Testis (tissue), 3 donors: ENCODE results near the gene SCFD2. TPM values are rescaled to one million over a fixed set of nuclear protein-coding genes. Genes with fewer than 3 reads are reported as not detected.
A peak's percentile ranks its signal among the peaks of the same experiment; 100 is the strongest.

Source experiments
- DNase-seq: peaks from one replicate; pipeline ENCODE4 v3.0.0-alpha.2; 2019
- H3K27ac ChIP-seq, 2 donors: fragments of 200-600 bp; sonication (generic); one replicate each; pipeline ENCODE4 v1.5.1; 2019
- H3K27me3 ChIP-seq: fragments of 200-600 bp; sonication (generic); one replicate; pipeline ENCODE4 v1.5.1; 2019
- H3K36me3 ChIP-seq: fragments of 200-600 bp; sonication (generic); one replicate; pipeline ENCODE4 v1.5.1; 2017; ENCODE audit warnings: low read depth; ENCODE audit errors: missing control alignments
- H3K4me1 ChIP-seq: fragments of 200-600 bp; sonication (generic); one replicate; pipeline ENCODE4 v1.5.1; 2019
- H3K4me3 ChIP-seq, 2 donors: fragments of 200-600 bp; sonication (generic); one replicate each; pipeline ENCODE4 v1.5.1; 2017 to 2019
- H3K9me3 ChIP-seq: fragments of 200-600 bp; sonication (generic); one replicate; pipeline ENCODE4 v1.5.1; 2017
- CTCF ChIP-seq, 3 experiments: fragments of 450-650 bp in 2 of 3; fragments of 200-600 bp in 1 of 3; sonication (generic) in 1 of 3; IDR thresholded peaks; one replicate each; pipeline ENCODE4 v1.5.1; 2016 to 2019; ENCODE audit warnings: antibody characterized with exemption in 3 of 3, mild to moderate bottlenecking in 2 of 3, moderate library complexity in 1 of 3
- POLR2A ChIP-seq: fragments of 450-650 bp; IDR thresholded peaks from one replicate; pipeline ENCODE4 v1.6.1; 2017; ENCODE audit warnings: antibody characterized with exemption, mild to moderate bottlenecking, moderate library complexity
- WGBS, 2 donors: methylation state at CpG; one replicate each; pipeline ENCODE4 v1.1.5; 2018; 5-methylcytosine and 5-hydroxymethylcytosine counted together
- intact Hi-C: fragments of 100-400 bp; cut with DNase I; formaldehyde crosslinking; loops from one replicate; pipeline ENCODE4 v1.15.1; 2023; ENCODE audit warnings: low total_unique reads
- polyA plus RNA-seq: library from polyadenylated mRNA; stranded (reverse); fragments of 350-450 nt; fragmentation: Illumina TruSeq; extraction: RNeasy Lipid Tissue Mini Kit (QIAGEN cat#74804); gene quantifications from one replicate; pipeline ENCODE4 v1.2.3, GENCODE V29; 2014; ENCODE audit warnings: low read depth, low replicate concordance; ENCODE audit not compliant: insufficient read depth
- total RNA-seq, 2 donors: library from RNA; depleted of rRNA; stranded (reverse); fragments of >200 nt; gene quantifications; one replicate each; pipeline ENCODE4 v1.2.3, GENCODE V29; 2016

The SCFD2 gene
- total and polyA plus RNA-seq, 3 donors from 2014 or later, result 6.0 to 24.5 (median 21.3) TPM

DNA sequence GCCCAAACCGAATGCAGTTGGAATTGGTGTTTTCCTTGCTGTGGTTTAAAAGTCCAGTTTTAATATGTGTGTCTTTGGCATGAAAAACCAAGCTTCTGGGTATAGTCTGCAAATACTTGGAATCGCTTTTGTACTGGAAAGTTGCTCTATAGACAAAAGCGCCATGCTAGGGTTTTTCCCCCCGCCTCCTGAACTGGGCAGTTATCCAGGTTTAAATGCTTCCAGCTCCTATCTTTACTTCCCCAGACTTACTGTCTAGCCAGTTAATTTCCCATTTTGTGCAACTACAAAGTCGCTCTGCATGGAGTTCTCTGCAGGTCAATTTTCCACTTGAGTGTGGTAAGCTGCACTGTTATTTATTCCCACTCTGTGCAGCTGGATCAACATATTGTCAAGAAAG, 501.1 kb downstream of the SCFD2 start:
- H3K4me1 ChIP-seq, result peaks cover 39% of the 10 kb centered on the region
- TF ChIP-seq CTCF (IDR thresholded peaks at IDR 0.05) (no peak), POLR2A (no peak)
- peak; percentile 36 for DNase-seq

GRCh38 chr4:52863324-52863723, 502.5 kb downstream of the SCFD2 start:
- TF ChIP-seq POLR2A (no peak), CTCF (IDR thresholded peaks at IDR 0.05) (no peak)
- 28 to 47% methylated on average over 6 of the region's 6 CpGs for WGBS, 2 donors
- peaks cover 29% of the 10 kb centered on the region for H3K4me1 ChIP-seq
- peak overlapping the region; percentile 79 to 90 for H3K4me3 ChIP-seq
- no peaks in the 10 kb centered on the region for H3K36me3 ChIP-seq
- H3K27me3 ChIP-seq, result no peaks in the 10 kb centered on the region
- intact Hi-C loops, result loop anchor here (10.0 kb wide), 1 partner anchor 149 kb away; no protein-coding TSS in a partner anchor
- H3K27ac ChIP-seq, result peak overlapping the region; percentile 81 to 86
- H3K9me3 ChIP-seq, result no peaks in the 10 kb centered on the region
- no peak for DNase-seq

More for the DNA sequence above, 501.1 kb downstream of the SCFD2 start:
- no peaks in the 10 kb centered on the region for H3K9me3 ChIP-seq
- H3K27ac ChIP-seq, result no peak overlapping the region
- intact Hi-C loops, result loop anchor here (10.0 kb wide), 1 partner anchor 150 kb away; no protein-coding TSS in a partner anchor
- H3K27me3 ChIP-seq, result no peaks in the 10 kb centered on the region
- H3K4me3 ChIP-seq, result no peak overlapping the region
- no peaks in the 10 kb centered on the region for H3K36me3 ChIP-seq
- 33 to 39% methylated on average over 5 of the region's 5 CpGs for WGBS, 2 donors

- no peaks in the 10 kb centered on the region for H3K36me3 ChIP-seq
- H3K27me3 ChIP-seq, result no peaks in the 10 kb centered on the region
- peak overlapping the region; percentile 79 to 90 for H3K4me3 ChIP-seq
- H3K9me3 ChIP-seq, result no peaks in the 10 kb centered on the region
- intact Hi-C loops, result loop anchor here (10.0 kb wide), 1 partner anchor 148 kb away; no protein-coding TSS in a partner anchor
- H3K27ac ChIP-seq, result peak overlapping the region; percentile 81 to 86
- H3K4me1 ChIP-seq, result peaks cover 25% of the 10 kb centered on the region
- DNase-seq, result no peak
- TF ChIP-seq CTCF (IDR thresholded peaks at IDR 0.05) (no peak), POLR2A (no peak)
- 10 to 11% methylated on average over 2 to 13 of the region's 23 CpGs for WGBS, 2 donors
Measured at GRCh38 chr4:52862639-52863161, 503.2 kb downstream of the SCFD2 start.

GRCh38 chr4:52861879-52862616, 503.8 kb downstream of the SCFD2 start, which contains the start of gene RASL11B:
Gene RASL11B, plus strand, starts transcription at chr4:52862317. Its CDS starts 191 bp downstream, at chr4:52862508.
- Histone ChIP-seq H3K4me1 (peaks cover 25% of the 10 kb centered on the region), H3K4me3 (peak within 1 kb of the TSS; percentile 79 to 90), H3K27me3 (no peaks in the 10 kb centered on the region), H3K36me3 (no peaks in the 10 kb centered on the region), H3K9me3 (no peaks in the 10 kb centered on the region), H3K27ac (peak within 1 kb of the TSS; percentile 81 to 86)
- peak; percentile 91 for DNase-seq
- WGBS, 2 donors, result 0% methylated on average over 24 to 58 of the region's 94 CpGs
- intact Hi-C loops, result loop anchor here (10.0 kb wide), 1 partner anchor 147 kb away; no protein-coding TSS in a partner anchor
- TF ChIP-seq CTCF (IDR thresholded peaks at IDR 0.05) (peak; percentile 26 to 54 (median 30)), POLR2A (peak; percentile 75)
